Measurements from ENCODE around the gene CACNA2D2.

The CACNA2D2 gene

DNA sequence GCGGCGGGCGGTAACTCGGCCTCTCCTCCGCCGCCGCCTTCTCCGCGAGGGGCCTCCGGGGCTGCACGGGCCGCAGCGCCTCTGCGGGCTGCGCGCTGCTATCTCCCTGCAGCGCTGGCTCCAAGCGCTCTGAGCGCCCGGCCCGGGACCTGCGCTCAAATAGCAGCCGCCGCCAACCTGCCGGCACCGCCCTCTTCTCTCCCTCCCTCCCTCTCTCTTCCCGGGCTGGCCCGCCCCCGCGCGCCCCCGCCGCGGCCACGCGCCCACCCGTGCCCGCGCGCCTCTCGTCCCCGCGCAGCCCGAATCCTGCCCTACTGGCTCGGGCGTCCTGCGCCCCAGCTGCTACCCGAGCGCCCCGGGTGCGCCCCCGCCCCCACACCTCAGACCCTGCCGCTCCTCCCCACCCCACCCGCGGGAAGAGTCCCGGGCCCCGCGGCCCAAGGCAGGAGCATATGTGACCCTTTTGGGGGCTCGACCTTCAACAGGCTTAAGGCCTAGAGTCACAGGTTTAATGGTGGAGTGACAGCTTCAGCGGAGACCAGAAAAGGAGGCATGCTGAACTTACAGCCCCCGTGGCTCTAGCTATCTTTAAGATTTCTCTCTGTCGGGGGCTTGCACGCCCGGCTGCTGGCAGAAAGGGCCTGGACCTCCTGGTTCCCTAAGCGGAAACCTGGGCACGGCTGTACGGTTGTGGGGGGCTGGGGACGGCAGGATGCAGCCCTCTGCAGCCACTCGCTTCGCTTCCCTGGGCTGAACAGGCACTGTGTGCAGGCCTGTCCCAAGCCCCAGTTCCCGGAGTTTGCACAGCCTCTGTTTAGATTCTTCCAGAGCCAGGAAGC, at the start of gene CACNA2D2:
TSS of gene CACNA2D2 (minus strand) at position 131 of the 839 bp plus-strand sequence. CDS start 211 bp downstream, outside the sequence.
- peak; percentile 38 for DNase-seq

DNA sequence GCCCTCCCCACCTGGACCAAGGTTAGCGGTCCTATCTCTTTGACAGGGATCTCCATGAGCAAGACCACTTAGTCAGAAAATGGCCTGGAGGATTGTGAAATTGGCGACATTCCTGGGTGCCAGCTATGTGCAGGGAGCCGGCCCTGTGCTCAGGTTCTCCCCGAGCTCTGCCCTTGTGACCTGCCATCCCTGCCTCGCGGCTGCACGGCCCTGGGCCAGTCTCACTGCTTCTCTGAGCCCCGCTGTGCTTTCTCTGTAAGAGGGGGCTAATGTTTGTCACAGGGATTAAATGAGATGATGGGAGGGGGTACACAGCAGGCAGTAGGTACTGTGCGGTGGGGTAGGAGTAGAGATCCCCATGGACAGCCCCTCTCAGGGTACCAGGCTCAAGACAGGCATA, 49.2 kb upstream of the CACNA2D2 start:
- no peak for DNase-seq

- DNase-seq, result no peak
Measured at GRCh38 chr3:50551681-50552435, 48.4 kb upstream of the CACNA2D2 start.

GRCh38 chr3:50551054-50551659, 47.7 kb upstream of the CACNA2D2 start:
- no peak for DNase-seq

GRCh38 chr3:50550079-50550736, 46.8 kb upstream of the CACNA2D2 start:
- no peak for DNase-seq

DNA sequence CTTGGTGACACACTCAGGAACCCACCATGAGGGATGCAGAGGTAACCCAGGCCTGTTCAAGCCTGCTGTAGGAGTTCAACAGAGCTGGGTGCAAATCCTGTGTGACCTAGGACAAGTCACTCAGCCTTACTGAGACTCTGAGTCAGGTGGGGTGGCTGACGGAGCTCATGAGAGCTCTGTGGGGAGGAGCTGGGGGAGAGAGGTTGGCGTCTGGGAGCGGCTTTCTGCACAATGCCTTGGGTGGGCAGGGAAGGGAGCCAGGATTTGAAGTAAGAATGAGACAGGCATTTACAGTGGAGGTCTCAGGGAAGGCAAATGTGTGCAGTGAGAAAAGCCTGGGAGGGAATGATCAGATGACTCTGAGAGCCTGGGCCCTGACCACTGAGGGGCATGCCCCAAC, 45.8 kb upstream of the CACNA2D2 start:
- no peak for DNase-seq

DNA sequence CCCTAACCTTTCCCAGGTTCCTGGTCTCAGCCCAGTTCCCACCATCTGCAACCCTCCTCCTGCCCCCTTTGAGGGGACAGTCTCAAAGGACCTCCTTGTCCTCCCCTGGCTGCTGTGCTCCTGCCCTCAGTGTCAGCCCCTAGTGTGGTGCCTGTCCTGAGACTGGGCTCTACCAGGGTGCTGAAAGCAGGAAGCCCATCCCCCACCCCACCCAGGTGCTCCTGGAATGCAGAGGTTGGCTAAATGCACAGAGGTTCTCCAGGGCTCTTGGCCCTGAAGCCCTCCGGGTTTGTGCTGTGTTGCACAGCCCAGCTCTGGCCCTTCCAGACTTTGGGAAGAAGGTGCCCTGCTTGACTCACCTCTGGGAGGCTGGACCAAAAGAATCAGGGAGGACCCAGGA, 42.3 kb upstream of the CACNA2D2 start:
- DNase-seq, result no peak

GRCh38 chr3:50542177-50543034, 39.0 kb upstream of the CACNA2D2 start:
- peak; percentile 33 for DNase-seq

- DNase-seq, result no peak
Measured at GRCh38 chr3:50539356-50540286, 36.2 kb upstream of the CACNA2D2 start.

- no peak for DNase-seq
Measured at GRCh38 chr3:50537421-50538129, 34.1 kb upstream of the CACNA2D2 start.

GRCh38 chr3:50536471-50537180, 33.2 kb upstream of the CACNA2D2 start:
- DNase-seq, result no peak

- no peak for DNase-seq
Measured at GRCh38 chr3:50534681-50535330, 31.4 kb upstream of the CACNA2D2 start.

GRCh38 chr3:50533807-50534461, 30.5 kb upstream of the CACNA2D2 start:
- no peak for DNase-seq

DNA sequence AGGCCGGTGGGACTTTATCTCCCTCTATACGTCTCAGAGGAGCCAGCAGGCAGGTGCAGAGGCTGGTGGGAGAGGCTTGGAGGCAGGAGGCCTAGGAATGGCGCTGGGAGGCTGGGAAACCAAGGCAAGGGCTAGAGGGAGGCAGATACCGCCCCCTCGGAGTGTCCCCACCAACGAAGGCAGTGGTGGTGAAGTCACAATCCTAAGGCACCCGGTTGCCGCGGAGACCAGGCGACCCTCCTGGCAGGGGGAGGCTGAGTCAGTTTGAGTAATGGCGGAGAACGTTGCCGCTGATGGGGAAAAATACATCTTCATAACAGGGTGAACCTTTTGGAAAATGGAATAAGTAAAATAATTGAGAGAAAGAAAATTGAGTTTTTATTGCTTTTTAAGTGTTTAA, 29.9 kb upstream of the CACNA2D2 start:
- DNase-seq, result no peak

GRCh38 chr3:50532062-50532705, 28.8 kb upstream of the CACNA2D2 start:
- DNase-seq, result no peak

- DNase-seq, result no peak
Measured at GRCh38 chr3:50531201-50531600, 27.8 kb upstream of the CACNA2D2 start.

- DNase-seq, result no peak
Measured at GRCh38 chr3:50530001-50530970, 26.9 kb upstream of the CACNA2D2 start.

All from NCI-H2227 treated with DMSO at 0.1 percent for 48 hours (cell line).